ENCODE measurements around the gene MGP.

DNA sequence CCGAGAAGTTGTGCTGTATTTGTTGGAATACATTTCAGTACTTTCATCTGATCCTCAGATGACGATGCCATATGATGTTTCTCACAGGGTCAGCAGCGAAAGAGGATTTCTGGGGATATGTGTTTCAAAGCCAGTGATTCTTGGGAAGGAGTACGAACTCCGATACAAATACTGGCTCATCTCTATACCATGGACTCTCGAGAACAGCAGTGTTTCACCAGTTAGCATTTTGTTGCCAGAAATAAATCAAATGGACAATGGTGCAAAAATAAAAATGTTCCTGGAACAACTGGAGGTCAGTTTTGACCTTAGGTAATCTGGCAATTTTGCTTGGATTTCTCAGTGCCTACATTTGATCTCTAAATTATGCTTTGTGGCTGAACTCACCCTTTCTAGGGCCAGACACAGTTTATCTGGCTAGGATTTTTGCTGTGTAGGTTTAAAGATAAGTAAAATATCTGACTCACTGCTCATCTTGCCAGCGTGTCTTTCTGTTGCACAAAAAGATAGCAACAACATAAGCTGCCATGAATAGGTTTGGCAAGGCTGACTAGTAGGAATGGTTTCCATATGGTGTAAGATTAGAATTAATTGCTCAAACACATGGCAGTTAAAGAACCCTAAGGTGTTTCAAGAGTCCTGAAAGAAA lies 11.0 kb upstream of the MGP start:
- no peak for TF ChIP-seq YY1 (IDR thresholded peaks at IDR 0.05; ENCODE audit: insufficient read depth, insufficient read length)
- no peak for TF ChIP-seq SUZ12 (IDR thresholded peaks at IDR 0.05; ENCODE audit: extremely low read depth, insufficient read depth, insufficient read length)
- no peak for TF ChIP-seq ZNF274 (IDR thresholded peaks at IDR 0.05; ENCODE audit: low read depth, low read length)
